ENCODE measurements around the gene YEATS4. TPM values are rescaled to one million over a fixed set of nuclear protein-coding genes. Genes with fewer than 3 reads are reported as not detected.

YEATS4 gene
- total RNA-seq, 1 donor = 20.3 TPM

DNA sequence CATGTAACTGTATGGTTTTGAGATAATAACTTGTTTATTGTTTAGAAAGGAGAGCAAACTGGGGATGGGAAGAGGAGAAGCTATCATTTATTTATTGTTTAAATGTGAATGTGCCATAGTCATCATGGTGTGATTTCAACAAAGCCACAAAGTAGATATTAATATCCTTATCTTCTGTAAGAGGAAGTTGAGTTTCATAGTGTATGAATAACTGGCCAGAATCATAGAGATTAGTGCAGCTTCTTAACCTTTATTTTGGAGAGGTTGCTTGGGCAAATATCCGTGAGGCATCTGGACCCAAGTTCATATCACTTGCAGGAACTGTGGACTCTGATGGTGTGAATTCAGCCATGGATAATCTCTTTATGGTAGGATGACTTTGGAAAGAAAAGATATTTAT, 38.2 kb upstream of the YEATS4 start:
- no peaks in the 10 kb centered on the region for H3K36me3 ChIP-seq (ENCODE audit: insufficient read depth, low read length)
- H3K9me3 ChIP-seq (ENCODE audit: low read depth, low read length) = no peaks in the 10 kb centered on the region
- no peaks in the 10 kb centered on the region for H4K20me1 ChIP-seq (ENCODE audit: insufficient read depth, low read length)
- no peak overlapping the region for H3K27ac ChIP-seq (ENCODE audit: low read depth, low read length)
- no peak for DNase-seq (ENCODE audit: insufficient read length, low spot score, missing footprints)
- H3K4me1 ChIP-seq (ENCODE audit: insufficient read depth, low read length) = no peaks in the 10 kb centered on the region
- H3K27me3 ChIP-seq (ENCODE audit: insufficient read depth, low read length) = peaks cover 4% of the 10 kb centered on the region
- TF ChIP-seq, protein P1, sequence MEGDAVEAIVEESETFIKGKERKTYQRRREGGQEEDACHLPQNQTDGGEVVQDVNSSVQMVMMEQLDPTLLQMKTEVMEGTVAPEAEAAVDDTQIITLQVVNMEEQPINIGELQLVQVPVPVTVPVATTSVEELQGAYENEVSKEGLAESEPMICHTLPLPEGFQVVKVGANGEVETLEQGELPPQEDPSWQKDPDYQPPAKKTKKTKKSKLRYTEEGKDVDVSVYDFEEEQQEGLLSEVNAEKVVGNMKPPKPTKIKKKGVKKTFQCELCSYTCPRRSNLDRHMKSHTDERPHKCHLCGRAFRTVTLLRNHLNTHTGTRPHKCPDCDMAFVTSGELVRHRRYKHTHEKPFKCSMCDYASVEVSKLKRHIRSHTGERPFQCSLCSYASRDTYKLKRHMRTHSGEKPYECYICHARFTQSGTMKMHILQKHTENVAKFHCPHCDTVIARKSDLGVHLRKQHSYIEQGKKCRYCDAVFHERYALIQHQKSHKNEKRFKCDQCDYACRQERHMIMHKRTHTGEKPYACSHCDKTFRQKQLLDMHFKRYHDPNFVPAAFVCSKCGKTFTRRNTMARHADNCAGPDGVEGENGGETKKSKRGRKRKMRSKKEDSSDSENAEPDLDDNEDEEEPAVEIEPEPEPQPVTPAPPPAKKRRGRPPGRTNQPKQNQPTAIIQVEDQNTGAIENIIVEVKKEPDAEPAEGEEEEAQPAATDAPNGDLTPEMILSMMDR (IDR thresholded peaks at IDR 0.05; ENCODE audit: extremely low read depth, low read depth, low read length) = no peak
- H3K79me2 ChIP-seq (ENCODE audit: insufficient read depth, low read length) = no peaks in the 10 kb centered on the region
- H3K4me2 ChIP-seq (ENCODE audit: insufficient read depth, low read length) = no peak overlapping the region
- H2AFZ ChIP-seq (ENCODE audit: low read length) = no peak overlapping the region
- no peak overlapping the region for H3K4me3 ChIP-seq (ENCODE audit: insufficient read depth, low read length)

DNA sequence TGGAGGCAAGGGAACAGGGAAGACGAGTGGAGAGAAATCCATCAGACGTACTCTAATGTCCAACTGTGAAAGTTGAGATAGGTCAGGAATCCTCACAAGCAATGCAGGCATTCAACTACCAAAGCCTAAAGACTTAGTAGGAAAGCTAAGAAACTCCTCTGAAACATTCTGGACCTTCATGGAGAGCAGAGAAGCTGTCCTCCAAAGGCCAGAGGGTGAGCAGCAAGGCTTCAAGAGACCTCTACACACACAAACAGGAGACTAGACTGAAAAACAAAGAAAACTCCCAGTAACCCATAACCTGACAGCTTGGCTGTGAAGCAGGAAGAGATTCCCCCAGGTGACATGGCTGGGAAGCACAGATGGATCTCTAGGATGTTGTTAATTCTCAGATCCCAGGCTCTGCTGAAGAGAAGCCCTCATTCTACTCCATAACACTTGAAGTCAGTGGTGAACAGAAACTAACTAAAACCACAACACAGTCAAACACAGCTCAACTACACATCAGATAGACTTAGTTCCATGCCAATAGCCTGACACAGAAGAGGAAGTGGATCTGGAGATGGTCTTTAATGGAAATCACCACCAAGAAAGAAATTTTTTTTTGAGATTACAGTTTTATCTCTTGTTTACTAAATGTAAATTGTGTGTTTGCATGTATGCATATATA, 34.6 kb upstream of the YEATS4 start:
- Histone ChIP-seq H3K27ac (ENCODE audit: low read depth, low read length) (no peak overlapping the region), H3K4me2 (ENCODE audit: insufficient read depth, low read length) (no peak overlapping the region), H3K9me3 (ENCODE audit: low read depth, low read length) (no peaks in the 10 kb centered on the region), H3K4me1 (ENCODE audit: insufficient read depth, low read length) (no peaks in the 10 kb centered on the region), H3K27me3 (ENCODE audit: insufficient read depth, low read length) (peaks cover 25% of the 10 kb centered on the region), H3K4me3 (ENCODE audit: insufficient read depth, low read length) (no peak overlapping the region), H3K79me2 (ENCODE audit: insufficient read depth, low read length) (no peaks in the 10 kb centered on the region), H3K36me3 (ENCODE audit: insufficient read depth, low read length) (no peaks in the 10 kb centered on the region), H4K20me1 (ENCODE audit: insufficient read depth, low read length) (no peaks in the 10 kb centered on the region), H2AFZ (ENCODE audit: low read length) (no peak overlapping the region)
- TF ChIP-seq, protein P1 (IDR thresholded peaks at IDR 0.05; ENCODE audit: extremely low read depth, low read depth, low read length) = no peak
- no peak for DNase-seq (ENCODE audit: insufficient read length, low spot score, missing footprints)

DNA sequence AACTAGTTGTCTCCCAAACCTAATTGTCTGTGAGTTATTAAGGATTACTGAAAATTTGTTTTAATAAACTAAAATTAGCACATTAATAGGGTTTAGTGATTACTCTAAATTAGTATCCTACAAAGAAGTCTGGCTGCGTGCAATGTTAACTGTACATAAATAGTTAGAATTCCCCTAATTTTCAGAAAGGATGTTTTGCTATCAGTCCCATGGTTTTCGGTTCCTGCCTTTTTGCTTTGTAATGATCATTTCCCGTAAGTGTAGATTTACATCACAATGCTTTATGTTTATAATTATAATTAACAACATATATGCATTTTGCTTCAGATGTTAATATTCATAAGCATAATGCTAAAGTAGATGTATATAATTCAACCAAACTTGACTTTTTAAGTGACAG, 31.1 kb upstream of the YEATS4 start:
- Histone ChIP-seq H3K4me2 (ENCODE audit: insufficient read depth, low read length) (no peak overlapping the region), H3K79me2 (ENCODE audit: insufficient read depth, low read length) (no peaks in the 10 kb centered on the region), H3K9me3 (ENCODE audit: low read depth, low read length) (no peaks in the 10 kb centered on the region), H2AFZ (ENCODE audit: low read length) (no peak overlapping the region), H3K36me3 (ENCODE audit: insufficient read depth, low read length) (no peaks in the 10 kb centered on the region), H3K4me1 (ENCODE audit: insufficient read depth, low read length) (peaks cover 4% of the 10 kb centered on the region), H4K20me1 (ENCODE audit: insufficient read depth, low read length) (no peaks in the 10 kb centered on the region), H3K27ac (ENCODE audit: low read depth, low read length) (no peak overlapping the region), H3K27me3 (ENCODE audit: insufficient read depth, low read length) (peaks cover 40% of the 10 kb centered on the region), H3K4me3 (ENCODE audit: insufficient read depth, low read length) (no peak overlapping the region)
- DNase-seq (ENCODE audit: insufficient read length, low spot score, missing footprints) = no peak
- TF ChIP-seq, protein P1 (IDR thresholded peaks at IDR 0.05; ENCODE audit: extremely low read depth, low read depth, low read length) = no peak

DNA sequence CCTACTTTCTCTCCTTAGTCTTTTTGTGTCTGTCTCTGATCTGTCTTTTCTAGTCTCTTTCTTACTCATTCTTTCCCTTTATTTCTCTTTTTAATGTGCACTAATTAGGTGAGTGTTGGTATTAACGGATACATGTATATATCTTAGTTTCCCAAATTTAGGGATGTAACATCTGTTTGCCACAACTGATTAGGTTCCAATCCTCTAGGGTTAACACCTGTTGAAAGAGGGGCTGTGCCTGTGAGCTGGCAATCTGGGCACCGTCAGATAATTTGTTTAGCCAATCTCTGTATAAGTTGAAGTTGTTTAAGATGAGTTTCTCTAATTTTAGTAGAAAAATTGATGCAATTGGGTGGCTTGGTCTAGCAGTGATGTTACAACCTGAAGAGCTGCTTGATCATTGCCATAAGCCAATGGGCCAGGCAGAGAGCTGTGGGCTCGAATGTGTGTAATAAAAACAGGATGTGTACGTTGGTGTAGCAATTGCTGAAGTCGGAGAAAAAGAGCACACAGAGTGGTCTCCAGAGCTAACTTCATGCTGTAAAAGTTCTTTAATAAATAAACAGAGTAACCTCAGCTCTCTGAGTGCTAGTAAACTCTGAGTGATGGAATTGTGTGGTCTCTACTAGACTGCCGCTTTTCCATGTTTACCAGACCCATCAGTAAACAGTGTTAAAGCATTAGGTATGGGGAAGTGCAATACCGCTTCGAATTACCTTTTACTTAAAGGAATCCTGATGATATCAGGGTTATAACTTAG, 29.7 kb upstream of the YEATS4 start:
- Histone ChIP-seq H3K36me3 (ENCODE audit: insufficient read depth, low read length) (no peaks in the 10 kb centered on the region), H3K79me2 (ENCODE audit: insufficient read depth, low read length) (no peaks in the 10 kb centered on the region), H3K9me3 (ENCODE audit: low read depth, low read length) (no peaks in the 10 kb centered on the region), H3K4me1 (ENCODE audit: insufficient read depth, low read length) (peaks cover 4% of the 10 kb centered on the region), H3K27me3 (ENCODE audit: insufficient read depth, low read length) (peaks cover 47% of the 10 kb centered on the region), H3K4me2 (ENCODE audit: insufficient read depth, low read length) (no peak overlapping the region), H3K27ac (ENCODE audit: low read depth, low read length) (no peak overlapping the region), H4K20me1 (ENCODE audit: insufficient read depth, low read length) (no peaks in the 10 kb centered on the region), H3K4me3 (ENCODE audit: insufficient read depth, low read length) (no peak overlapping the region), H2AFZ (ENCODE audit: low read length) (no peak overlapping the region)
- DNase-seq (ENCODE audit: insufficient read length, low spot score, missing footprints) = no peak
- TF ChIP-seq, protein P1 (IDR thresholded peaks at IDR 0.05; ENCODE audit: extremely low read depth, low read depth, low read length) = no peak
